ENCODE results near the gene FN3KRP. TPM values are rescaled to one million over a fixed set of nuclear protein-coding genes. Genes with fewer than 3 reads are reported as not detected.

Gene FN3KRP
- total and polyA plus RNA-seq, 2 of the 13 experiments (the other 11 are each of a cell fraction or from before 2014, with no cell fraction given), result 22.4 to 28.2 TPM

DNA sequence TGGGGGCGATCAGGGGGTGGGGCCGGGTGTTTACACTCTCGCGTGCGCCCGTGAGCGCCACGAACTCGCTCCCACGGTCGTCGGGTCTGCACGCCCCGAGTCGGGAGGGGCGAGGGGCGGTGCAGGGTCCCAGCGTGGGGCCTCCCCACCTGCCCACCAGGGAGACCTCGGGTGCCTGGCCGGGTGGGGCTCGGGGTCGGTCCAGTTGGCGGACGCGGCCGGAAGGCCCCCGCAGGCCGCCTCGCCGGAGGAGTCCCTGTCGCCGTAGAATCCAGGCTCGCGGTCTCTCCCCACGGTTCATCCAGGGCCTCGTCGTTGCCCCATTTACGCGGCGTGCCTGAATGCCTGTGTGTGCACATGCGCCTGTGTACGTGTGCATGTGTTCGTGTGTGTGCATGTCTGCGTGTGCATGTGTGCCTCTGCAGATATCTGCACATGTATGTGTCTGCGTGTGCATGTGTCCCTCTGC is 17.5 kb upstream of the FN3KRP start (continued):
- TF ChIP-seq, protein P1, sequence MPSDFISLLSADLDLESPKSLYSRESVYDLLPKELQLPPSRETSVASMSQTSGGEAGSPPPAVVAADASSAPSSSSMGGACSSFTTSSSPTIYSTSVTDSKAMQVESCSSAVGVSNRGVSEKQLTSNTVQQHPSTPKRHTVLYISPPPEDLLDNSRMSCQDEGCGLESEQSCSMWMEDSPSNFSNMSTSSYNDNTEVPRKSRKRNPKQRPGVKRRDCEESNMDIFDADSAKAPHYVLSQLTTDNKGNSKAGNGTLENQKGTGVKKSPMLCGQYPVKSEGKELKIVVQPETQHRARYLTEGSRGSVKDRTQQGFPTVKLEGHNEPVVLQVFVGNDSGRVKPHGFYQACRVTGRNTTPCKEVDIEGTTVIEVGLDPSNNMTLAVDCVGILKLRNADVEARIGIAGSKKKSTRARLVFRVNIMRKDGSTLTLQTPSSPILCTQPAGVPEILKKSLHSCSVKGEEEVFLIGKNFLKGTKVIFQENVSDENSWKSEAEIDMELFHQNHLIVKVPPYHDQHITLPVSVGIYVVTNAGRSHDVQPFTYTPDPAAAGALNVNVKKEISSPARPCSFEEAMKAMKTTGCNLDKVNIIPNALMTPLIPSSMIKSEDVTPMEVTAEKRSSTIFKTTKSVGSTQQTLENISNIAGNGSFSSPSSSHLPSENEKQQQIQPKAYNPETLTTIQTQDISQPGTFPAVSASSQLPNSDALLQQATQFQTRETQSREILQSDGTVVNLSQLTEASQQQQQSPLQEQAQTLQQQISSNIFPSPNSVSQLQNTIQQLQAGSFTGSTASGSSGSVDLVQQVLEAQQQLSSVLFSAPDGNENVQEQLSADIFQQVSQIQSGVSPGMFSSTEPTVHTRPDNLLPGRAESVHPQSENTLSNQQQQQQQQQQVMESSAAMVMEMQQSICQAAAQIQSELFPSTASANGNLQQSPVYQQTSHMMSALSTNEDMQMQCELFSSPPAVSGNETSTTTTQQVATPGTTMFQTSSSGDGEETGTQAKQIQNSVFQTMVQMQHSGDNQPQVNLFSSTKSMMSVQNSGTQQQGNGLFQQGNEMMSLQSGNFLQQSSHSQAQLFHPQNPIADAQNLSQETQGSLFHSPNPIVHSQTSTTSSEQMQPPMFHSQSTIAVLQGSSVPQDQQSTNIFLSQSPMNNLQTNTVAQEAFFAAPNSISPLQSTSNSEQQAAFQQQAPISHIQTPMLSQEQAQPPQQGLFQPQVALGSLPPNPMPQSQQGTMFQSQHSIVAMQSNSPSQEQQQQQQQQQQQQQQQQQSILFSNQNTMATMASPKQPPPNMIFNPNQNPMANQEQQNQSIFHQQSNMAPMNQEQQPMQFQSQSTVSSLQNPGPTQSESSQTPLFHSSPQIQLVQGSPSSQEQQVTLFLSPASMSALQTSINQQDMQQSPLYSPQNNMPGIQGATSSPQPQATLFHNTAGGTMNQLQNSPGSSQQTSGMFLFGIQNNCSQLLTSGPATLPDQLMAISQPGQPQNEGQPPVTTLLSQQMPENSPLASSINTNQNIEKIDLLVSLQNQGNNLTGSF (CRISPR knock-in tag; IDR thresholded peaks at IDR 0.05), result 0 out of 2 replicates have a peak, but pooled peaks have one; percentile 64
- TF ChIP-seq, protein P2, sequence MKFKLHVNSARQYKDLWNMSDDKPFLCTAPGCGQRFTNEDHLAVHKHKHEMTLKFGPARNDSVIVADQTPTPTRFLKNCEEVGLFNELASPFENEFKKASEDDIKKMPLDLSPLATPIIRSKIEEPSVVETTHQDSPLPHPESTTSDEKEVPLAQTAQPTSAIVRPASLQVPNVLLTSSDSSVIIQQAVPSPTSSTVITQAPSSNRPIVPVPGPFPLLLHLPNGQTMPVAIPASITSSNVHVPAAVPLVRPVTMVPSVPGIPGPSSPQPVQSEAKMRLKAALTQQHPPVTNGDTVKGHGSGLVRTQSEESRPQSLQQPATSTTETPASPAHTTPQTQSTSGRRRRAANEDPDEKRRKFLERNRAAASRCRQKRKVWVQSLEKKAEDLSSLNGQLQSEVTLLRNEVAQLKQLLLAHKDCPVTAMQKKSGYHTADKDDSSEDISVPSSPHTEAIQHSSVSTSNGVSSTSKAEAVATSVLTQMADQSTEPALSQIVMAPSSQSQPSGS (CRISPR knock-in tag; IDR thresholded peaks at IDR 0.05), result no peak
- TF ChIP-seq ZBTB38 (CRISPR knock-in tag; IDR thresholded peaks at IDR 0.05) (peak; percentile 76; the same call in 1 of the 2 replicates), PHB2 (IDR thresholded peaks at IDR 0.05; ENCODE audit: partially characterized antibody) (no peak), ZNF556 (CRISPR knock-in tag; IDR thresholded peaks at IDR 0.05; ENCODE audit: borderline replicate concordance) (no peak), ATF7-NPFF (CRISPR knock-in tag; IDR thresholded peaks at IDR 0.05; ENCODE audit: low read depth) (no peak), ZBTB37 (CRISPR knock-in tag; IDR thresholded peaks at IDR 0.05) (no peak), ZNF468 (CRISPR knock-in tag; IDR thresholded peaks at IDR 0.05) (peak; percentile 80; the same call in 1 of the 2 replicates), IRX3 (CRISPR knock-in tag; IDR thresholded peaks at IDR 0.05; ENCODE audit: borderline replicate concordance, low read depth) (no peak), ZNF382 (CRISPR knock-in tag; IDR thresholded peaks at IDR 0.05; ENCODE audit: borderline replicate concordance) (no peak), NR2F6 (IDR thresholded peaks at IDR 0.05) (no peak), NR2F6 (CRISPR knock-in tag; IDR thresholded peaks at IDR 0.05) (0 out of 2 replicates have a peak, but pooled peaks have one; percentile 1), RERE (CRISPR knock-in tag; IDR thresholded peaks at IDR 0.05; ENCODE audit: low read depth) (no peak), SRF (IDR thresholded peaks at IDR 0.05; ENCODE audit: low read depth, low read length) (no peak)
- TF ChIP-seq, protein P3, sequence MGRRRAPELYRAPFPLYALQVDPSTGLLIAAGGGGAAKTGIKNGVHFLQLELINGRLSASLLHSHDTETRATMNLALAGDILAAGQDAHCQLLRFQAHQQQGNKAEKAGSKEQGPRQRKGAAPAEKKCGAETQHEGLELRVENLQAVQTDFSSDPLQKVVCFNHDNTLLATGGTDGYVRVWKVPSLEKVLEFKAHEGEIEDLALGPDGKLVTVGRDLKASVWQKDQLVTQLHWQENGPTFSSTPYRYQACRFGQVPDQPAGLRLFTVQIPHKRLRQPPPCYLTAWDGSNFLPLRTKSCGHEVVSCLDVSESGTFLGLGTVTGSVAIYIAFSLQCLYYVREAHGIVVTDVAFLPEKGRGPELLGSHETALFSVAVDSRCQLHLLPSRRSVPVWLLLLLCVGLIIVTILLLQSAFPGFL (CRISPR knock-in tag; IDR thresholded peaks at IDR 0.05), result no peak
